Measurements from ENCODE around the gene DNAJC21. TPM values are rescaled to one million over a fixed set of nuclear protein-coding genes. Genes with fewer than 3 reads are reported as not detected.

Gene DNAJC21
- total RNA-seq, 2 donors from 2014 or later, result 64.0 to 77.3 TPM

DNA sequence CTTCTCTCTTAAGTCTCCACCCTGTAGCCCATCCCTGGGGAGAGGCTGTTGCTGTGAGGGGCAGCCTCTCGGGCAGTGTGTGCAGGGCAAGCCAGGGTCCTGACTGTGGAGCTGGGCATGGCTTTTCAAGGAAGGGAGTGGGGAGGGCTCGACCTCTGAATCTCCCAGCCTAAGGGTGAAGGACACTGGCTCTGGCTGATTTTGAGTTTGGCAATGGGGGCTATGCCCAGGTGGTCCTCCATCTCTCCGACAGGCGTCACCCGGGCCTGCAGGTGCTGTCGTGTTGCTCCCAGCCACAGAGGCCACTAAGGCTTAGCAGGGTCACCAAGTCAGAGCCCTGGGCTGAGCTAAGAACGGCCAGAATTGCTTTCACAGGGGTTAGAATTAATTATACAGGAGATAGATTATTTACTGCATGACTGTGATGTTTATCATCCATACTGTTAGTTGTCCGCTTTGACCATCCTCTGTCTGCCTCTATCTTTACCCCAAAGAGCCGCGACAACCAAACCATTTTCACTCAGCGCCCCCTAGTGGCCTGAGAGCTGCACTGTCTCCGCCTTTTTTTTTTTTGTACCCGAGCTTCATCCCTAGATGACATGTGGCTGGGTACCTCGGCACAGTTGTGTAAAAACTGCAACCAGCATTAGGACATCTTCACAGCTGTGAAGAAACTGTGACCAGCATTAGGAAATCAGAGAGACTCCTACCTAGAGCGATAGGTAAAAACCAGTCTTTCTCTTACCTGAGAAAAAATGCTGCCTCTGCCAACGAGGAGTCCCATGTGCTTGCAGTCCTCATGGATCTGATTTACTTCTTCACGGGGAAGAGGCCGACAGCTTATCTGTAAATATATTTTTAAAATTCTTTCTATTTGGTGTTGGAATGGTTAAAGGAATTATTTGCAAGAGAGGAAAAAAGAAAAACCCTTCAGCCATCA lies 73.9 kb downstream of the DNAJC21 start:
- no peak overlapping the region for H3K4me3 Mint-ChIP-seq
- H3K9me3 Mint-ChIP-seq, result no peaks in the 10 kb centered on the region
- DNase-seq, result peak; percentile 59 to 75
- ATAC-seq (replicated peaks in 1 of 2), result peak; percentile 54 to 63
- no peaks in the 10 kb centered on the region for H3K4me1 Mint-ChIP-seq (ENCODE audit: low read depth)
- H3K27ac Mint-ChIP-seq, result no peak overlapping the region
- H3K27me3 Mint-ChIP-seq (ENCODE audit: low read depth), result peaks cover 52% of the 10 kb centered on the region
- H3K36me3 Mint-ChIP-seq (ENCODE audit: insufficient read depth in 2 of 2), result no peaks in the 10 kb centered on the region

- no peak for ATAC-seq (replicated peaks in 1 of 2)
- Mint-ChIP-seq H3K27me3 (ENCODE audit: low read depth) (peaks cover 52% of the 10 kb centered on the region), H3K4me1 (ENCODE audit: low read depth) (no peaks in the 10 kb centered on the region)
Measured at GRCh38 chr5:35004200-35004599, 74.8 kb downstream of the DNAJC21 start.

DNA sequence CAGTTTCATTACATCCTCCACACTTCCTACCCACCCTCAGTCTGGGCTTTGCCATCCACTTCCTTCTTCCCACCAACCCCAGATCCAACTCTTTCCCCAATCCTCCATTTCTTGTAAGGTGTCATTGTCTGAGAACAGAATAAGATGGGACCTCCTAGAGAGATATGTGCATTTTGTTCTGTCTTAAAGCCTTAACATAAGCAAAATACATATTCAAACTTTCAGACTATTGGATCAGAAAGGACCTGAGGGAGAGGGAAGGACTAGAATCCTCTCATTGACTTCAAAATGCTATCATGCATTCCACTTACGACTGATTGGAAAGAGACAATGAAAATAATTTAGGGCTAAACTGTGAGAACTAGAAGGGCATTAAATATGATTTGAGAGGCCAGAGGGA lies 75.4 kb downstream of the DNAJC21 start:
- H3K27me3 Mint-ChIP-seq (ENCODE audit: low read depth), result peaks cover 50% of the 10 kb centered on the region

More at GRCh38 chr5:35004200-35004599, 74.8 kb downstream of the DNAJC21 start:
- H3K27ac Mint-ChIP-seq, result no peak overlapping the region
- DNase-seq, result no peak
- H3K36me3 Mint-ChIP-seq (ENCODE audit: insufficient read depth in 2 of 2), result no peaks in the 10 kb centered on the region
- no peaks in the 10 kb centered on the region for H3K9me3 Mint-ChIP-seq
- H3K4me3 Mint-ChIP-seq, result no peak overlapping the region

More for the DNA sequence above, 75.4 kb downstream of the DNAJC21 start:
- ATAC-seq (replicated peaks in 1 of 2) (no peak), DNase-seq (no peak)
- Mint-ChIP-seq H3K4me1 (ENCODE audit: low read depth) (no peaks in the 10 kb centered on the region), H3K9me3 (no peaks in the 10 kb centered on the region), H3K4me3 (no peak overlapping the region), H3K36me3 (ENCODE audit: insufficient read depth in 2 of 2) (no peaks in the 10 kb centered on the region), H3K27ac (no peak overlapping the region)

Other genes with a start within 250 kb of the DNAJC21 start
- gene TTC23L, start 90.4 kb upstream of the DNAJC21 start, total RNA-seq, result under 1 TPM; 0.56 to 0.58 TPM
- 10 to 100 TPM; 36.8 to 43.8 TPM for gene RAD1, start 14.1 kb upstream of the DNAJC21 start, total RNA-seq
- 10 to 100 TPM; 34.7 to 35.7 TPM for gene BRIX1, start 13.8 kb upstream of the DNAJC21 start, total RNA-seq
- not detected for gene AGXT2, start 118.4 kb downstream of the DNAJC21 start, total RNA-seq